Measurements from ENCODE around the gene TMEM233. TPM values are rescaled to one million over a fixed set of nuclear protein-coding genes. Genes with fewer than 3 reads are reported as not detected.
A peak's percentile ranks its signal among the peaks of the same experiment; 100 is the strongest.

Gene TMEM233
- total and polyA plus RNA-seq, 10 of the 15 experiments (the other 5 are each of a cell fraction or from before 2014, with no cell fraction given), result not detected

- TF ChIP-seq ELK1 (IDR thresholded peaks at IDR 0.05; ENCODE audit: low read depth, low read length) (no peak), E2F4 (IDR thresholded peaks at IDR 0.05; ENCODE audit: low read depth, low read length) (no peak), SMARCA5 (IDR thresholded peaks at IDR 0.05) (no peak), RCOR1 (conservative IDR thresholded peaks at IDR 0.05; ENCODE audit: low read depth, low read length) (no peak), IRF5 (IDR thresholded peaks at IDR 0.05; ENCODE audit: borderline replicate concordance) (no peak), BHLHE40 (IDR thresholded peaks at IDR 0.05; ENCODE audit: borderline replicate concordance in 1 of 2, low read depth in 2 of 2, low read length in 1 of 2) (no peak), ZZZ3 (IDR thresholded peaks at IDR 0.05; ENCODE audit: control insufficient read depth, insufficient read length, low read depth) (no peak), SMAD5 (IDR thresholded peaks at IDR 0.05; ENCODE audit: low read depth) (no peak), ZNF622 (IDR thresholded peaks at IDR 0.05) (no peak), IKZF2 (IDR thresholded peaks at IDR 0.05) (no peak)
- TF ChIP-seq, protein P1, sequence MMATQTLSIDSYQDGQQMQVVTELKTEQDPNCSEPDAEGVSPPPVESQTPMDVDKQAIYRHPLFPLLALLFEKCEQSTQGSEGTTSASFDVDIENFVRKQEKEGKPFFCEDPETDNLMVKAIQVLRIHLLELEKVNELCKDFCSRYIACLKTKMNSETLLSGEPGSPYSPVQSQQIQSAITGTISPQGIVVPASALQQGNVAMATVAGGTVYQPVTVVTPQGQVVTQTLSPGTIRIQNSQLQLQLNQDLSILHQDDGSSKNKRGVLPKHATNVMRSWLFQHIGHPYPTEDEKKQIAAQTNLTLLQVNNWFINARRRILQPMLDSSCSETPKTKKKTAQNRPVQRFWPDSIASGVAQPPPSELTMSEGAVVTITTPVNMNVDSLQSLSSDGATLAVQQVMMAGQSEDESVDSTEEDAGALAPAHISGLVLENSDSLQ (IDR thresholded peaks at IDR 0.05), result 0 out of 2 replicates have a peak, but pooled peaks have one; percentile 21
These were observed 77.5 kb downstream of the TMEM233 start (continued) for GRCh38 chr12:119671070-119671469.

All from GM12878 (cell line).